Small intestine (tissue), 7 donors: Measurements from ENCODE around the gene PRSS36. TPM values are rescaled to one million over a fixed set of nuclear protein-coding genes. Genes with fewer than 3 reads are reported as not detected.
"Not testable (repeated sequence)": the region's sequence is repeated elsewhere in the genome, so short reads cannot be mapped to it uniquely, and the experiment has no call there.

Source experiments
- DNase-seq, 2 donors: peaks; one replicate each; pipeline versions ENCODE4 v3.0.0 to v3.0.0-alpha.2; 2013
- FAIRE-seq: peaks from 2 replicates; lab custom pipeline; 2012; peaks lifted over from hg19 to GRCh38; lab: Jason Lieb, UNC
- H3K27ac ChIP-seq, 3 donors: one replicate each; pipeline ENCODE4 v1.5.1; 2013; ENCODE audit warnings: low read length in 2 of 3, mild to moderate bottlenecking in 2 of 3, control low read depth in 1 of 3, inconsistent platforms in 1 of 3, low read depth in 1 of 3, moderate library complexity in 1 of 3
- H3K27me3 ChIP-seq, 3 donors: one replicate each; pipeline ENCODE4 v1.6.1; 2013; ENCODE audit warnings: low read length in 3 of 3, inconsistent platforms in 1 of 3; ENCODE audit not compliant: control insufficient read depth in 3 of 3, insufficient read depth in 3 of 3
- H3K36me3 ChIP-seq, 3 donors: one replicate each; pipeline ENCODE4 v1.6.1; 2013; ENCODE audit warnings: low read length in 3 of 3, inconsistent platforms in 1 of 3, low read depth in 1 of 3, mild to moderate bottlenecking in 1 of 3, moderate library complexity in 1 of 3; ENCODE audit not compliant: control insufficient read depth in 3 of 3, insufficient read depth in 2 of 3
- H3K4me1 ChIP-seq, 3 donors: one replicate each; pipeline ENCODE4 v1.6.1; 2013; ENCODE audit warnings: low read length in 2 of 3, inconsistent platforms in 1 of 3, low read depth in 1 of 3, mild to moderate bottlenecking in 1 of 3, moderate library complexity in 1 of 3; ENCODE audit not compliant: control insufficient read depth in 3 of 3, insufficient read depth in 2 of 3
- H3K4me3 ChIP-seq, 3 donors: one replicate each; pipeline ENCODE4 v1.5.1; 2013; ENCODE audit warnings: low read length in 3 of 3, control low read depth in 1 of 3, inconsistent platforms in 1 of 3, low read depth in 1 of 3, mild to moderate bottlenecking in 1 of 3, moderate library complexity in 1 of 3
- H3K9me3 ChIP-seq, 2 donors: one replicate each; pipeline ENCODE4 v1.6.1; 2013; ENCODE audit warnings: low read depth in 1 of 2, low read length in 1 of 2; ENCODE audit not compliant: control insufficient read depth in 2 of 2, insufficient read depth in 1 of 2
- WGBS, 3 donors: extraction: QIAGEN DNeasy Blood & Tissue Kit; methylation state at CpG; one replicate each; pipeline ENCODE4 v1.1.7; 2013; 5-methylcytosine and 5-hydroxymethylcytosine counted together
- polyA plus RNA-seq, 4 donors: library from polyadenylated mRNA; stranded (reverse) in 3 of 4; unstranded in 1 of 4; fragments of 200-250 nt in 3 of 4; fragments of 120-200 nt in 1 of 4; gene quantifications; one replicate each; pipeline versions ENCODE4 v1.2.1 to v1.2.3, GENCODE V29; 2013
- donor health status: healthy with polysubstance abuse.
- donor health status: control.
- donor health status: control.
- donor health status: Bipolar disorder and iron deficiency.
- donor health status: healthy.

Gene PRSS36
- polyA plus RNA-seq, 4 donors = 2.5 to 19.2 (median 8.1) TPM

- peak within 1 kb of the TSS; percentile 70 to 98 (median 78) for H3K4me3 ChIP-seq
- H3K27me3 ChIP-seq = no peaks in the 10 kb centered on the region
- DNase-seq (peak; percentile 90 to 97), FAIRE-seq (no peak)
- H3K36me3 ChIP-seq = peaks cover 14 to 25% (median 14%) of the 10 kb centered on the region in 3 donors
- H3K4me1 ChIP-seq = peaks cover 0 to 7% (median 3%) of the 10 kb centered on the region in 3 donors
- peak within 1 kb of the TSS; percentile 85 to 98 (median 88) for H3K27ac ChIP-seq
- H3K9me3 ChIP-seq = no peaks in the 10 kb centered on the region
- WGBS, 3 donors = 0% methylated on average over 64 to 69 of the region's 69 CpGs
These were observed 30.0 kb upstream of the PRSS36 start, which contains the start of gene FUS for GRCh38 chr16:31179747-31180459. Gene FUS, plus strand, starts transcription at chr16:31180139. Its CDS starts 76 bp downstream, at chr16:31180215.

GRCh38 chr16:31179219-31179746, 29.4 kb upstream of the PRSS36 start:
- peaks cover 13 to 21% (median 13%) of the 10 kb centered on the region in 3 donors for H3K36me3 ChIP-seq

GRCh38 chr16:31177136-31177535, 27.3 kb upstream of the PRSS36 start:
- Histone ChIP-seq H3K9me3 (no peaks in the 10 kb centered on the region), H3K36me3 (peaks cover 0 to 4% (median 0%) of the 10 kb centered on the region in 3 donors), H3K4me3 (no peak overlapping the region), H3K27me3 (no peaks in the 10 kb centered on the region), H3K27ac (no peak overlapping the region), H3K4me1 (peaks cover 0 to 1% (median 0%) of the 10 kb centered on the region in 3 donors)
- no peak for DNase-seq
- 53 to 76% (median 57%) methylated on average over 3 of the region's 3 CpGs for WGBS, 3 donors
- no peak for FAIRE-seq

More at GRCh38 chr16:31179219-31179746, 29.4 kb upstream of the PRSS36 start:
- Histone ChIP-seq H3K4me3 (peak overlapping the region; percentile 49 to 98 (median 70)), H3K9me3 (no peaks in the 10 kb centered on the region), H3K4me1 (peaks cover 0 to 7% (median 3%) of the 10 kb centered on the region in 3 donors), H3K27me3 (no peaks in the 10 kb centered on the region), H3K27ac (peak overlapping the region; percentile 85 to 98 (median 88))
- peak in 1 of 2 donors; percentile 14 for DNase-seq
- FAIRE-seq = no peak
- 0 to 2% (median 2%) methylated on average over 24 to 27 of the region's 27 CpGs for WGBS, 3 donors

GRCh38 chr16:31170048-31170447, 20.2 kb upstream of the PRSS36 start:
- H3K36me3 ChIP-seq, H3K4me1 ChIP-seq, H3K9me3 ChIP-seq, FAIRE-seq, H3K27me3 ChIP-seq, H3K4me3 ChIP-seq: not testable (repeated sequence)
- peak overlapping the region in 2 of 3 donors; percentile 33 to 56 for H3K27ac ChIP-seq
- DNase-seq = peak; percentile 58 to 64
- no CpG with 5 or more reads among the region's 2 CpGs for WGBS, 3 donors

GRCh38 chr16:31168848-31169247, 19.0 kb upstream of the PRSS36 start:
- WGBS, 3 donors = 44 to 68% (median 68%) methylated on average over 2 of the region's 2 CpGs
- no peak overlapping the region for H3K27ac ChIP-seq
- H3K4me3 ChIP-seq = no peak overlapping the region
- H3K27me3 ChIP-seq = no peaks in the 10 kb centered on the region
- H3K4me1 ChIP-seq = peaks cover 2 to 5% (median 2%) of the 10 kb centered on the region in 3 donors
- no peak for DNase-seq
- H3K36me3 ChIP-seq = no peaks in the 10 kb centered on the region
- no peaks in the 10 kb centered on the region for H3K9me3 ChIP-seq
- FAIRE-seq = no peak

GRCh38 chr16:31167315-31167714, 17.4 kb upstream of the PRSS36 start:
- no peak for FAIRE-seq
- DNase-seq = no peak
- H3K36me3 ChIP-seq = no peaks in the 10 kb centered on the region
- H3K9me3 ChIP-seq = no peaks in the 10 kb centered on the region
- no peaks in the 10 kb centered on the region for H3K27me3 ChIP-seq
- H3K27ac ChIP-seq = no peak overlapping the region
- H3K4me1 ChIP-seq = peaks cover 2 to 5% (median 2%) of the 10 kb centered on the region in 3 donors
- WGBS, 3 donors = 89 to 94% (median 93%) methylated on average over 8 of the region's 8 CpGs
- H3K4me3 ChIP-seq = no peak overlapping the region

- Histone ChIP-seq H3K9me3 (no peaks in the 10 kb centered on the region), H3K27me3 (no peaks in the 10 kb centered on the region), H3K36me3 (no peaks in the 10 kb centered on the region), H3K4me1 (no peaks in the 10 kb centered on the region), H3K27ac (no peak overlapping the region), H3K4me3 (no peak overlapping the region)
- FAIRE-seq = no peak
- 43 to 46% (median 43%) methylated on average over 8 of the region's 8 CpGs for WGBS, 3 donors
- no peak for DNase-seq
These were observed 7.3 kb upstream of the PRSS36 start for GRCh38 chr16:31157136-31157535.

- not testable (repeated sequence) for H3K36me3 ChIP-seq, H3K9me3 ChIP-seq, FAIRE-seq, DNase-seq, H3K27me3 ChIP-seq, H3K4me1 ChIP-seq, H3K4me3 ChIP-seq, H3K27ac ChIP-seq
- WGBS, 3 donors = 78 to 86% (median 83%) methylated on average over 6 of the region's 6 CpGs
These were observed 1.1 kb upstream of the PRSS36 start for GRCh38 chr16:31150976-31151375.
